Measurements from ENCODE around the gene CRTAP.

The CRTAP gene

DNA sequence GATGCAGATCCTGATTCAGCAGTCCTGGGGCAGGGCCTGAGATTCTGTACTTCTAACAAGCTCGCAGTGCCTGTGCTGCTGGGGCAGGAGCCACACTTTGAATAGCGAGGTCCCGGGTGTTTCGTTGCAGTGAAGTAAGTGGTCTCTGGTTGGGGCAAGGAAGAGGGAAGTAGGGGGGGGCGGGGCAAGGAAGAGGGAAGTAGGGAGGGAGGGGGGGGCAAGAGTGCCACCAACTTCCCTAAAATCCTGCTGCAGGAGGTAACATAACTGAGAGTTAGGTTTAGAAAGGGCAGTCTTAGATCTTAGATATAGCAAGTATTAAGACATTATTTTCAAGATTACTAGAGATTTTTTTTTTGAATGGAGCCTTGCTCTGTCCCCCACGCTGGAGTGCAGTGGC, 35.5 kb downstream of the CRTAP start:
- peak overlapping the region; percentile 18 to 44 for H3K4me3 ChIP-seq (ENCODE audit: low read depth in 1 of 2, low read length in 1 of 2)
- H3K9me3 ChIP-seq = no peaks in the 10 kb centered on the region
- H3K4me1 ChIP-seq (ENCODE audit: control insufficient read depth in 1 of 2, insufficient read depth in 1 of 2, low read depth in 1 of 2, low read length in 1 of 2) = peaks cover 4 to 17% of the 10 kb centered on the region in 2 experiments
- peak overlapping the region; percentile 71 for H3K27ac ChIP-seq
- H3K27me3 ChIP-seq = no peaks in the 10 kb centered on the region
- no peak for TF ChIP-seq CTCF (IDR thresholded peaks at IDR 0.05)
- no peaks in the 10 kb centered on the region for H3K36me3 ChIP-seq

- no peaks in the 10 kb centered on the region for H3K27me3 ChIP-seq
- no peak overlapping the region for H3K4me3 ChIP-seq (ENCODE audit: low read depth in 1 of 2, low read length in 1 of 2)
- no peaks in the 10 kb centered on the region for H3K36me3 ChIP-seq
- TF ChIP-seq CTCF (IDR thresholded peaks at IDR 0.05) = no peak
- no peaks in the 10 kb centered on the region for H3K9me3 ChIP-seq
- no peak overlapping the region for H3K27ac ChIP-seq
- H3K4me1 ChIP-seq (ENCODE audit: control insufficient read depth in 1 of 2, insufficient read depth in 1 of 2, low read depth in 1 of 2, low read length in 1 of 2) = peaks cover 4 to 17% of the 10 kb centered on the region in 2 experiments
These were observed 38.8 kb downstream of the CRTAP start for GRCh38 chr3:33152363-33153360.

DNA sequence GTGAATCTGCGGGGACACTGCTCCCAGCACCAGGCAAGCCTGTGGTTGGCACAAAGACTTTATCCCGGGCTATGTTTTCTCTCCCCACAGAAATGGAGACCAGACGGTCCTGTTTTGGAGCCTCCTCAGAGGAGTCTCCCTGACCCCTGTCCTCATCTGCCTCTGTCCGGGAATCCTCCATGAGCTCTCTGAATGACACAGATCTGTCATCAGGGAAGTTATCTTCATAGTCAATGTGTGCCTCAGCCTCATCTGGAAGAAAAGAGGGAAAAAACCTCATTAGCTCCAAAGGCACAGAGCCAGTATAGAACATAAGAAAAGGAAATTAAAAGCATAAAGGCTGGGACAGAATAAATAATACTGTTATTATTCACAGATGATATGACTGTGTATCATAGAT, 40.0 kb downstream of the CRTAP start:
- Histone ChIP-seq H3K4me3 (ENCODE audit: low read depth in 1 of 2, low read length in 1 of 2) (no peak overlapping the region), H3K4me1 (ENCODE audit: control insufficient read depth in 1 of 2, insufficient read depth in 1 of 2, low read depth in 1 of 2, low read length in 1 of 2) (peaks cover 4 to 14% of the 10 kb centered on the region in 2 experiments), H3K36me3 (no peaks in the 10 kb centered on the region), H3K27me3 (no peaks in the 10 kb centered on the region), H3K9me3 (no peaks in the 10 kb centered on the region), H3K27ac (no peak overlapping the region)
- no peak for TF ChIP-seq CTCF (IDR thresholded peaks at IDR 0.05)

GRCh38 chr3:33155301-33155700, 41.5 kb downstream of the CRTAP start:
- no peaks in the 10 kb centered on the region for H3K4me1 ChIP-seq (ENCODE audit: control insufficient read depth in 1 of 2, insufficient read depth in 1 of 2, low read depth in 1 of 2, low read length in 1 of 2)
- H3K27ac ChIP-seq = no peak overlapping the region
- H3K4me3 ChIP-seq (ENCODE audit: low read depth in 1 of 2, low read length in 1 of 2) = no peak overlapping the region
- no peaks in the 10 kb centered on the region for H3K27me3 ChIP-seq
- no peaks in the 10 kb centered on the region for H3K9me3 ChIP-seq
- no peak for TF ChIP-seq CTCF (IDR thresholded peaks at IDR 0.05)
- H3K36me3 ChIP-seq = no peaks in the 10 kb centered on the region

DNA sequence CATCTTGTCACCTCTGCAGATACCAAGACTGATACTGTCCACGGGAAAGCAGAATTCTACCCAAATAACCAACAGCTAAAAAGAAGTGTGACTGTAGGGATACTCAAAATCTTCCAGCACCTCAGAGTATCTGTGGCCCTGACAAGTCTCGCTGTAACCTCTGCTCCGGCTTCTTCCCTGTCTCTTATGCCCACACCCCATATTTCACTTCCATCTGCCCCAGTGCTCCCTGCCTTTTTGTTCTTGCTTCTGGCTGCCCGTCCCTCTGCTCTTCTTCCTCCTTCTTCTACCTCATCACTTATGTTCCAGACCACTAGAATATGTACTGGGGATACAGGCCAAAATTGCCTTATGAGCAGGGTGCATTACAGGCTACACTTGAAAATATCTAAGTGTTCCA, 45.4 kb downstream of the CRTAP start:
- TF ChIP-seq CTCF (IDR thresholded peaks at IDR 0.05) = no peak
- Histone ChIP-seq H3K4me3 (ENCODE audit: low read depth in 1 of 2, low read length in 1 of 2) (no peak overlapping the region), H3K36me3 (no peaks in the 10 kb centered on the region), H3K4me1 (ENCODE audit: control insufficient read depth in 1 of 2, insufficient read depth in 1 of 2, low read depth in 1 of 2, low read length in 1 of 2) (no peaks in the 10 kb centered on the region), H3K27ac (no peak overlapping the region), H3K27me3 (no peaks in the 10 kb centered on the region), H3K9me3 (no peaks in the 10 kb centered on the region)
